ENCODE measurements around the gene MYCBP2. TPM values are rescaled to one million over a fixed set of nuclear protein-coding genes. Genes with fewer than 3 reads are reported as not detected.
A peak's percentile ranks its signal among the peaks of the same experiment; 100 is the strongest.
"Not testable (repeated sequence)": the region's sequence is repeated elsewhere in the genome, so short reads cannot be mapped to it uniquely, and the experiment has no call there.

MYCBP2 gene
- total RNA-seq, 2 donors from 2014 or later = 41.2 to 42.6 TPM

DNA sequence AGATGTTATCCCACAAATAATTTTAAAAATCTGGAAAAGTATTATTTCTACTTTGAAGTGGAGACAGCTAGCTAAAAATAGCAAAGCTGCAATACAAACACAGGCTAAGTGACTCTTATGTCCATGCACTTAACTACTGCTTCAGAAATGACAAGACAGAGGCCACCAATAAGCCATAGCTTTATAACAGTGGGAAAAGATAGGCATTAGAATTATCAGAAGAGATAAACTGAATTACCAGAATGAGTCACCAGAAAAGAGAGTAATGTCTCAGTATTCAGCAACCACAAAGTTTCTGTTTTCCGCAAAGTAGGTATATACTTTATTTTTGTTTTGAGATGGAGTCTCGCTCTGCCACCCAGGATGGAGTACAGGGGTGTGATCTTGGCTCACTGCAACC, 317.9 kb downstream of the MYCBP2 start:
- no peak for DNase-seq
- no peak overlapping the region for H3K27ac ChIP-seq
- H3K4me1 ChIP-seq = no peaks in the 10 kb centered on the region
- H3K36me3 ChIP-seq = peaks cover 4% of the 10 kb centered on the region
- intact Hi-C loops (cut with DNase I) = no loop called here
- H3K9me3 ChIP-seq = no peaks in the 10 kb centered on the region
- H3K9ac ChIP-seq (ENCODE audit: low read depth in 2 of 2, low read length in 2 of 2) = no peak overlapping the region
- TF ChIP-seq, protein P1, sequence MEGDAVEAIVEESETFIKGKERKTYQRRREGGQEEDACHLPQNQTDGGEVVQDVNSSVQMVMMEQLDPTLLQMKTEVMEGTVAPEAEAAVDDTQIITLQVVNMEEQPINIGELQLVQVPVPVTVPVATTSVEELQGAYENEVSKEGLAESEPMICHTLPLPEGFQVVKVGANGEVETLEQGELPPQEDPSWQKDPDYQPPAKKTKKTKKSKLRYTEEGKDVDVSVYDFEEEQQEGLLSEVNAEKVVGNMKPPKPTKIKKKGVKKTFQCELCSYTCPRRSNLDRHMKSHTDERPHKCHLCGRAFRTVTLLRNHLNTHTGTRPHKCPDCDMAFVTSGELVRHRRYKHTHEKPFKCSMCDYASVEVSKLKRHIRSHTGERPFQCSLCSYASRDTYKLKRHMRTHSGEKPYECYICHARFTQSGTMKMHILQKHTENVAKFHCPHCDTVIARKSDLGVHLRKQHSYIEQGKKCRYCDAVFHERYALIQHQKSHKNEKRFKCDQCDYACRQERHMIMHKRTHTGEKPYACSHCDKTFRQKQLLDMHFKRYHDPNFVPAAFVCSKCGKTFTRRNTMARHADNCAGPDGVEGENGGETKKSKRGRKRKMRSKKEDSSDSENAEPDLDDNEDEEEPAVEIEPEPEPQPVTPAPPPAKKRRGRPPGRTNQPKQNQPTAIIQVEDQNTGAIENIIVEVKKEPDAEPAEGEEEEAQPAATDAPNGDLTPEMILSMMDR (IDR thresholded peaks at IDR 0.05) = no peak
- H3K27me3 ChIP-seq = no peaks in the 10 kb centered on the region
- no peak overlapping the region for H3K4me3 ChIP-seq

DNA sequence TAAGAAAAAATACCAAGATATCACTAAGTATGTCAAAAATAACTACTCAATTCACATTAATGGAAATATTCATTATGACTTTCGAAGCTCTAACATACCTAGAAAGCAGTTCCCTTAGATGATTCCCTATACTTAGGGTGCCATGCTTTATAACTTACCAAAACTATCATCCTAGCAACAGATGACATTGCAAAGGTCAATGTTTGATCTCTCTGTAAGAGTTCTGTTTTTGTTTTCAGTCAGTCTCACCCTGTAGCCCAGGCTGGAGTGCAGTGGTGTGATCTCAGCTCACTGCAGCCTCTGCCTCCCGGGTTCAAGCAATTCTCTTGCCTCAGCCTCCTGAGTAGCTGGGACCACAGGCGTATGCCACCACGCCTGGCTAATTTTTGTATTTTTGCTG, 318.6 kb downstream of the MYCBP2 start:
- H3K27ac ChIP-seq; H3K4me3 ChIP-seq; H3K9me3 ChIP-seq; H3K9ac ChIP-seq (ENCODE audit: low read depth in 2 of 2, low read length in 2 of 2); H3K4me1 ChIP-seq; intact Hi-C loops (cut with DNase I); H3K27me3 ChIP-seq; H3K36me3 ChIP-seq; DNase-seq: not testable (repeated sequence)

DNA sequence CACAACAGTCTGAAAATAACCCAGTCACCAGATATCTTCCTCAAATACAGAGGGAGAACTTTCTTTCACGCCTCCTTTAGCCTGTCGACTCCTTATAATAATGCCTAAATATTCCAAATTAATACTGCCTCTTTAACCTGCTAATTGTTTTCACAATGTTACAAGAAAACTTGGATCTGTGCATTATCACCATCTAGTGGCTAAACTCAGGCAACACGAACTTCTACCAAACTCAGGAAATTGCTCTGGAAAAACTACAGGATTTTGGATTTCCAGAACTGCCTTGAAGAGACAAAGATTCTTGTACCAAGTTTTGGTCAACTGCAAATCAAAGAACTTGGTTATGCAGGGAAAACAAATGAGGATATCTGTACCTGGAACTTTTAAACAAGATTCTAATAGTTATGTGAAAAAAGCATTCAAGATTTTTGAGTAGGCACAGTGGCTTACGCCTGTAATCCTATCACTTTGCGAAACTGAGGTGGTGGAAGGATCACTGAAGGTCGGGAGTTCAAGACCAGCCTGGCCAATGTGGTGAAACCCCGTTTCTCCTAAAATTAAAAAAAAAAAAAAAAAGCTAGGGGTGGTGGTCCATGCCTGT, 324.2 kb downstream of the MYCBP2 start:
- H3K4me3 ChIP-seq = no peak overlapping the region
- no peaks in the 10 kb centered on the region for H3K9me3 ChIP-seq
- intact Hi-C loops (cut with DNase I) = no loop called here
- no peak overlapping the region for H3K9ac ChIP-seq (ENCODE audit: low read depth in 2 of 2, low read length in 2 of 2)
- H3K27me3 ChIP-seq = no peaks in the 10 kb centered on the region
- H3K36me3 ChIP-seq = no peaks in the 10 kb centered on the region
- H3K4me1 ChIP-seq = no peaks in the 10 kb centered on the region
- no peak for DNase-seq
- TF ChIP-seq, protein P1 (IDR thresholded peaks at IDR 0.05) = peak; percentile 45
- no peak overlapping the region for H3K27ac ChIP-seq

DNA sequence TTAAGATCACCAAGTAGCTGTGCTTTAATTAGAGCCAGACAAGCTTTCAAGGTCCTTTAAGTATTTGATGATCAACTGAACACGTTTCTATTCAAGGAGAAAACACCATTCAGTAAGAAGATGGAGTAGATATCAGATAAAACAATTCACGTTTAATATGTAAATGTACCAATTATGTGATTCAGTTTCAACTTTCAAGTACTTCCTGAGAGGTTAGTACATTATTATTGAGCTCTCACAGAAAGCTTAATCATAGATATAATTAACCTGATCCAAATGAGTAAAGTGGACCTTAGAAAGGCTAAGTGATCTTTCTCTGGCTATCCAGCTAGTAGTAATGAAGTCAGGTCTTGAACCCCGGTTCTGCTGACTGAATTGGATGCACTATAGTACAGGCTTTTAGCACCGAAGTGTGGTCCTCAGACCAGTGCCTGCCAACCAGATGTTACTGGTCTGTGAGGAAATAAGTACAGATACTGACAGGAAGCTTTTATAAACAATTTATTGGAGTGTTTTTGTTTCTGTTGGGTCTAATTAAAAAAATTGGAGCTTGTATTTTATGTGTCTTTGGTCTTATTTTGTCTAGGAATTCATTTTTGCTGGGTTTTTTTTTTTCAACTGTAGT, 324.8 kb downstream of the MYCBP2 start:
- Histone ChIP-seq H3K9me3 (no peaks in the 10 kb centered on the region), H3K27ac (no peak overlapping the region), H3K9ac (ENCODE audit: low read depth in 2 of 2, low read length in 2 of 2) (no peak overlapping the region), H3K36me3 (no peaks in the 10 kb centered on the region), H3K27me3 (no peaks in the 10 kb centered on the region), H3K4me3 (no peak overlapping the region), H3K4me1 (no peaks in the 10 kb centered on the region)
- TF ChIP-seq, protein P1 (IDR thresholded peaks at IDR 0.05) = no peak
- DNase-seq = no peak
- intact Hi-C loops (cut with DNase I) = no loop called here

DNA sequence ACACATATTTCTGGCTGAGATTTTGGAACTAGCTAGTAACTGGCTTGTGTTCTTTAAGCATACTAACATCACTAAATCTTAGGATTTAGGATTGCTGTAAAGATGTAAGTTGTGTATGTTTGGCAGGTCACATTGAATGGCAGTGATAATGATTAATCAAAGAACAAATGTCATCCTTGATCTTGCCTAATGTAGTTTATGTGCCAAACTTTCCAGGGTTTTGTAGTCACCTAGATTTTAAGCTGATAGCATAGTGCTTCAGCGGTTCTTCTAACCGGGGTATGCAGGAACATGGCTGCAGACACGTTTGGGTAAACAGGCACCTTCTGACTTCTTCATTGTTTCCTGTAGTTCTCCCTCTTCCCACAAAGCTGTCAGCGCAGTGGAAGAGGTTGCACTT, 325.4 kb downstream of the MYCBP2 start:
- DNase-seq = no peak
- no peaks in the 10 kb centered on the region for H3K36me3 ChIP-seq
- no peaks in the 10 kb centered on the region for H3K9me3 ChIP-seq
- no peak overlapping the region for H3K27ac ChIP-seq
- intact Hi-C loops (cut with DNase I) = no loop called here
- no peaks in the 10 kb centered on the region for H3K4me1 ChIP-seq
- H3K27me3 ChIP-seq = no peaks in the 10 kb centered on the region
- H3K9ac ChIP-seq (ENCODE audit: low read depth in 2 of 2, low read length in 2 of 2) = no peak overlapping the region
- TF ChIP-seq, protein P1 (IDR thresholded peaks at IDR 0.05) = no peak
- no peak overlapping the region for H3K4me3 ChIP-seq

DNA sequence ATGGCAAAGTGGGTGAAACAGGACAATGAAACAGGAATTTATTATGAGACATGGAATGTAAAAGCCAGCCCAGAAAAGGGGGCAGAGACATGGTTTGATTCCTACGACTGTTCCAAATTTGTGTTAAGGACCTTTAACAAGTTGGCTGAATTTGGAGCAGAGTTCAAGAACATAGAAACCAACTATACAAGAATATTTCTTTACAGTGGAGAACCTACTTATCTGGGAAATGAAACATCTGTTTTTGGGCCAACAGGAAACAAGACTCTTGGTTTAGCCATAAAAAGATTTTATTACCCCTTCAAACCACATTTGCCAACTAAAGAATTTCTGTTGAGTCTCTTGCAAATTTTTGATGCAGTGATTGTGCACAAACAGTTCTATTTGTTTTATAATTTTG, 326.4 kb downstream of the MYCBP2 start:
- no peaks in the 10 kb centered on the region for H3K4me1 ChIP-seq
- TF ChIP-seq, protein P1 (IDR thresholded peaks at IDR 0.05) = no peak
- H3K4me3 ChIP-seq = no peak overlapping the region
- no peak overlapping the region for H3K27ac ChIP-seq
- no peaks in the 10 kb centered on the region for H3K36me3 ChIP-seq
- H3K9ac ChIP-seq (ENCODE audit: low read depth in 2 of 2, low read length in 2 of 2) = no peak overlapping the region
- no peaks in the 10 kb centered on the region for H3K9me3 ChIP-seq
- no peak for DNase-seq
- no peaks in the 10 kb centered on the region for H3K27me3 ChIP-seq
- intact Hi-C loops (cut with DNase I) = no loop called here

All from colonic mucosa (tissue), 4 donors.